Measurements from ENCODE around the gene GKN1.

The GKN1 gene

GRCh38 chr2:69007169-69007568 lies 32.7 kb downstream of the GKN1 start:
- no peak for DNase-seq (ENCODE audit: low read depth, low spot score)

- no peak for DNase-seq (ENCODE audit: low read depth, low spot score)
Observed at GRCh38 chr2:69007603-69008002, 33.2 kb downstream of the GKN1 start.

- DNase-seq (ENCODE audit: low read depth, low spot score): no peak
Observed at GRCh38 chr2:69010437-69011194, 36.2 kb downstream of the GKN1 start.

- no peak for DNase-seq (ENCODE audit: low read depth, low spot score)
Observed at GRCh38 chr2:69011611-69012157, 37.2 kb downstream of the GKN1 start.

- peak; percentile 21 for DNase-seq (ENCODE audit: low read depth, low spot score)
Observed at GRCh38 chr2:69012310-69013141, 38.1 kb downstream of the GKN1 start.

GRCh38 chr2:69013142-69013839 lies 38.9 kb downstream of the GKN1 start, which contains the start of gene ANTXR1:
ANTXR1 (plus strand) TSS chr2:69013179; CDS start chr2:69013500, 321 bp downstream.
- no peak for DNase-seq (ENCODE audit: low read depth, low spot score)

- DNase-seq (ENCODE audit: low read depth, low spot score): no peak
Observed at GRCh38 chr2:69013840-69014821, 39.7 kb downstream of the GKN1 start.

- no peak for DNase-seq (ENCODE audit: low read depth, low spot score)
Observed at GRCh38 chr2:69017080-69017479, 42.6 kb downstream of the GKN1 start.

- DNase-seq (ENCODE audit: low read depth, low spot score): no peak
Observed at GRCh38 chr2:69017835-69018234, 43.4 kb downstream of the GKN1 start.

- DNase-seq (ENCODE audit: low read depth, low spot score): no peak
Observed at GRCh38 chr2:69018678-69019095, 44.3 kb downstream of the GKN1 start.

- no peak for DNase-seq (ENCODE audit: low read depth, low spot score)
Observed at GRCh38 chr2:69020496-69021426, 46.3 kb downstream of the GKN1 start.

- no peak for DNase-seq (ENCODE audit: low read depth, low spot score)
Observed at GRCh38 chr2:69021727-69022126, 47.3 kb downstream of the GKN1 start.

GRCh38 chr2:69022548-69022947 lies 48.1 kb downstream of the GKN1 start:
- DNase-seq (ENCODE audit: low read depth, low spot score): no peak

- no peak for DNase-seq (ENCODE audit: low read depth, low spot score)
Observed at GRCh38 chr2:69023236-69023635, 48.8 kb downstream of the GKN1 start.

GRCh38 chr2:69026026-69026425 lies 51.6 kb downstream of the GKN1 start:
- no peak for DNase-seq (ENCODE audit: low read depth, low spot score)

GRCh38 chr2:69026691-69027459 lies 52.4 kb downstream of the GKN1 start:
- no peak for DNase-seq (ENCODE audit: low read depth, low spot score)

Data from activated CD4-positive, CD25-positive, alpha-beta regulatory T cell treated with anti-CD3 and anti-CD28 coated beads, Interleukin-2, amount 50 U/mL, for 16 hours (primary cell).